GM23338 (cell line): ENCODE measurements around the gene MARK2. TPM values are rescaled to one million over a fixed set of nuclear protein-coding genes. Genes with fewer than 3 reads are reported as not detected.
A peak's percentile ranks its signal among the peaks of the same experiment; 100 is the strongest.

Experiments
- ATAC-seq: fragments of 200-7000 bp; cut with Tn5 transposase; 3 replicates; pipeline ENCODE4 v1.9.1; 2020
- DNase-seq: peaks from one replicate; pipeline ENCODE4 v3.0.0-alpha.2; 2015; ENCODE audit warnings: low spot score
- H2AFZ ChIP-seq: fragments of 200-600 bp; sonication (generic); 2 replicates; pipeline ENCODE4 v1.8.0; 2016; ENCODE audit warnings: antibody characterized with exemption, mild to moderate bottlenecking, moderate library complexity
- H3F3A ChIP-seq: fragments of 200-600 bp; sonication (generic); replicated peaks from 2 replicates; pipeline ENCODE4 v1.8.0; 2017; ENCODE audit warnings: antibody characterized with exemption, mixed run types, low read depth
- H3K27ac ChIP-seq: fragments of 200-600 bp; sonication (generic); 2 replicates; pipeline ENCODE4 v1.6.1; 2016; ENCODE audit warnings: low read depth
- H3K27me3 ChIP-seq: fragments of 200-600 bp; sonication (generic); 2 replicates; pipeline ENCODE4 v1.8.0; 2016; ENCODE audit warnings: mild to moderate bottlenecking, mixed run types, moderate library complexity; ENCODE audit not compliant: insufficient read depth
- H3K36me3 ChIP-seq: fragments of 200-600 bp; sonication (generic); 2 replicates; pipeline ENCODE4 v1.8.0; 2016; ENCODE audit warnings: mild to moderate bottlenecking; ENCODE audit not compliant: insufficient read depth
- H3K4me1 ChIP-seq: fragments of 200-600 bp; sonication (generic); 2 replicates; pipeline ENCODE4 v1.8.0; 2016; ENCODE audit warnings: mild to moderate bottlenecking, moderate library complexity; ENCODE audit not compliant: insufficient read depth
- H3K4me2 ChIP-seq: fragments of 200-600 bp; sonication (generic); 2 replicates; pipeline ENCODE4 v1.7.1; 2017; ENCODE audit warnings: mixed run types
- H3K4me3 ChIP-seq: fragments of 200-600 bp; sonication (generic); 2 replicates; pipeline ENCODE4 v1.6.1; 2016; ENCODE audit warnings: mixed run types
- H3K79me2 ChIP-seq: fragments of 200-600 bp; sonication (generic); replicated peaks from 2 replicates; pipeline ENCODE4 v1.8.0; 2017; ENCODE audit warnings: mild to moderate bottlenecking; ENCODE audit not compliant: insufficient read depth
- H3K9me2 ChIP-seq: fragments of 200-600 bp; sonication (generic); 2 replicates; pipeline ENCODE4 v1.8.0; 2017; ENCODE audit not compliant: insufficient read depth
- H4K20me1 ChIP-seq: fragments of 200-600 bp; sonication (generic); replicated peaks from 2 replicates; pipeline ENCODE4 v1.8.0; 2017; ENCODE audit warnings: mild to moderate bottlenecking; ENCODE audit not compliant: insufficient read depth
- H3K27ac Mint-ChIP-seq: 2 replicates; pipeline ENCODE4 v1.8.0; 2020; ENCODE audit warnings: inconsistent platforms, mild to moderate bottlenecking, moderate library complexity, mixed read lengths
- H3K27me3 Mint-ChIP-seq: 3 replicates; pipeline ENCODE4 v1.8.0; 2022; ENCODE audit warnings: low read depth, mild to moderate bottlenecking, moderate library complexity, mixed read lengths, inconsistent platforms; ENCODE audit not compliant: insufficient read depth, poor library complexity
- H3K36me3 Mint-ChIP-seq: 3 replicates; pipeline ENCODE4 v1.8.0; 2021; ENCODE audit warnings: low read depth, mild to moderate bottlenecking, inconsistent platforms, moderate library complexity, mixed read lengths
- H3K4me1 Mint-ChIP-seq: 3 replicates; pipeline ENCODE4 v1.8.0; 2020; ENCODE audit warnings: mild to moderate bottlenecking, inconsistent platforms, mixed read lengths
- H3K4me3 Mint-ChIP-seq: 3 replicates; pipeline ENCODE4 v1.8.0; 2021; ENCODE audit warnings: moderate library complexity, mild to moderate bottlenecking, inconsistent platforms, mixed read lengths
- H3K9me3 Mint-ChIP-seq: 3 replicates; pipeline ENCODE4 v1.8.0; 2020; ENCODE audit warnings: moderate library complexity, mild to moderate bottlenecking, inconsistent platforms, mixed read lengths
- CREB1 ChIP-seq: fragments of 250-450 bp; sonication (Bioruptor Pico); IDR thresholded peaks from 2 replicates; pipeline ENCODE4 v1.5.0; 2020; ENCODE audit warnings: low read depth, mild to moderate bottlenecking, moderate library complexity
- EZH2phosphoT487 ChIP-seq: fragments of 200-600 bp; sonication (generic); IDR thresholded peaks from one replicate; pipeline ENCODE4 v1.8.1; 2018; ENCODE audit warnings: antibody characterized with exemption; ENCODE audit not compliant: unreplicated experiment
- JUNB ChIP-seq: IDR thresholded peaks from one replicate; pipeline ENCODE4 v1.6.1; 2016; ENCODE audit warnings: antibody characterized with exemption; ENCODE audit not compliant: unreplicated experiment
- NANOG ChIP-seq: IDR thresholded peaks from 2 replicates; pipeline ENCODE4 v1.6.1; 2016; ENCODE audit warnings: antibody characterized with exemption, borderline replicate concordance
- POLR2AphosphoS5 ChIP-seq: IDR thresholded peaks from 2 replicates; pipeline ENCODE4 v1.6.1; 2016; ENCODE audit warnings: antibody characterized with exemption, low read depth
- REST ChIP-seq: IDR thresholded peaks from one replicate; pipeline ENCODE4 v1.6.1; 2018; ENCODE audit warnings: antibody characterized with exemption; ENCODE audit not compliant: unreplicated experiment
- ZNF114 ChIP-seq: fragments of 250-450 bp; sonication (Bioruptor Pico); IDR thresholded peaks from 2 replicates; pipeline ENCODE4 v1.5.0; 2020; ENCODE audit warnings: mild to moderate bottlenecking, moderate library complexity
- ZNF331 ChIP-seq: fragments of 250-450 bp; sonication (Bioruptor Pico); IDR thresholded peaks from 2 replicates; pipeline ENCODE4 v1.5.0; 2020; ENCODE audit warnings: low read depth, mild to moderate bottlenecking, moderate library complexity
- polyA plus RNA-seq: library from polyadenylated mRNA; unstranded; fragments of >200 nt; fragmentation: Nextera tagmentation; extraction: Ambion mirVana; gene quantifications from 2 replicates; pipeline ENCODE4 v1.2.1, GENCODE V29; 2016
- total RNA-seq: library from RNA; depleted of rRNA; stranded (reverse); fragments of >200 nt; shearing (Covaris generic); gene quantifications from 2 replicates; pipeline ENCODE4 v1.2.3, GENCODE V29; 2014
- TF ChIP-seq, protein P1 (sequence below), 2 experiments: fragments of 200-600 bp in 1 of 2; sonication (generic) in 1 of 2; conservative IDR thresholded peaks; 2 replicates each; pipeline versions ENCODE4 v1.5.1 to v1.6.1; 2016 to 2017; ENCODE audit warnings: antibody characterized with exemption in 2 of 2, low read depth in 2 of 2, mild to moderate bottlenecking in 2 of 2, moderate library complexity in 1 of 2

MARK2 gene
- total and polyA plus RNA-seq, 2 experiments from 2014 or later, result 18.7 to 42.6 TPM

DNA sequence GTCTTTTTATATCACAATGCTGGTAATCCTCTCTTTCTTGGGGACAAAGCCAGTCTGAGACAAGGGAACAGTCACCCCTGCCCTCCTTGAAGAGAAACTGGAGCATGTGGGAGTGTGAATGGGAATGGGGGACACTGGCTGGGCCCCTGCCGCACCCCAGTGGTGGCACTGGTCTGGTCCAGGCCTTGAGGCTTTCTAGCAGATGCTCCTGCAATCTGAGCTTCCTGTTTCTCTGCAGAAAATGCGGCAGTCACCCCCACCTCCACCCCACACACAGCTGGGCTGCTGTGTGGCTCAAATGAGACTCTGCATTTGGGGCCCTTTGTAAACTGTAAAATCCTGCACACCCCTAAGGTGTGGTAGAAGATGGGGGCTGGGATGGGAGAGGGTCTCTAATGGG lies 6.6 kb upstream of the MARK2 start:
- Histone ChIP-seq H3K4me2 (peak overlapping the region; percentile 65), H3K4me1 (peaks cover 23% of the 10 kb centered on the region), H3K9me2 (no peaks in the 10 kb centered on the region), H3F3A (peaks cover 12% of the 10 kb centered on the region), H3K36me3 (no peaks in the 10 kb centered on the region), H2AFZ (no peak overlapping the region), H3K27ac (no peak overlapping the region), H4K20me1 (no peaks in the 10 kb centered on the region; the same call in 1 of the 2 replicates), H3K4me3 (peak overlapping the region; percentile 21; the same call in 1 of the 2 replicates), H3K27me3 (no peaks in the 10 kb centered on the region), H3K79me2 (no peaks in the 10 kb centered on the region)
- H3K36me3 Mint-ChIP-seq, result peaks cover 8% of the 10 kb centered on the region; the same call in 2 of the 3 replicates
- H3K9me3 Mint-ChIP-seq, result no peaks in the 10 kb centered on the region
- no peak overlapping the region for H3K4me3 Mint-ChIP-seq
- TF ChIP-seq, protein P1, sequence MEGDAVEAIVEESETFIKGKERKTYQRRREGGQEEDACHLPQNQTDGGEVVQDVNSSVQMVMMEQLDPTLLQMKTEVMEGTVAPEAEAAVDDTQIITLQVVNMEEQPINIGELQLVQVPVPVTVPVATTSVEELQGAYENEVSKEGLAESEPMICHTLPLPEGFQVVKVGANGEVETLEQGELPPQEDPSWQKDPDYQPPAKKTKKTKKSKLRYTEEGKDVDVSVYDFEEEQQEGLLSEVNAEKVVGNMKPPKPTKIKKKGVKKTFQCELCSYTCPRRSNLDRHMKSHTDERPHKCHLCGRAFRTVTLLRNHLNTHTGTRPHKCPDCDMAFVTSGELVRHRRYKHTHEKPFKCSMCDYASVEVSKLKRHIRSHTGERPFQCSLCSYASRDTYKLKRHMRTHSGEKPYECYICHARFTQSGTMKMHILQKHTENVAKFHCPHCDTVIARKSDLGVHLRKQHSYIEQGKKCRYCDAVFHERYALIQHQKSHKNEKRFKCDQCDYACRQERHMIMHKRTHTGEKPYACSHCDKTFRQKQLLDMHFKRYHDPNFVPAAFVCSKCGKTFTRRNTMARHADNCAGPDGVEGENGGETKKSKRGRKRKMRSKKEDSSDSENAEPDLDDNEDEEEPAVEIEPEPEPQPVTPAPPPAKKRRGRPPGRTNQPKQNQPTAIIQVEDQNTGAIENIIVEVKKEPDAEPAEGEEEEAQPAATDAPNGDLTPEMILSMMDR (conservative IDR thresholded peaks at IDR 0.05; ENCODE audit: low read depth in 2 of 2), result 0 out of 4 replicates have a peak, but pooled peaks of 1 of the 2 experiments have one; percentile 10
- TF ChIP-seq EZH2phosphoT487 (no peak), ZNF114 (no peak)
- H3K4me1 Mint-ChIP-seq, result peaks cover 34% of the 10 kb centered on the region
- DNase-seq (no peak), ATAC-seq (no peak)
- peaks cover 18% of the 10 kb centered on the region for H3K27me3 Mint-ChIP-seq
- peak overlapping the region; percentile 78; the same call in 1 of the 2 replicates for H3K27ac Mint-ChIP-seq

DNA sequence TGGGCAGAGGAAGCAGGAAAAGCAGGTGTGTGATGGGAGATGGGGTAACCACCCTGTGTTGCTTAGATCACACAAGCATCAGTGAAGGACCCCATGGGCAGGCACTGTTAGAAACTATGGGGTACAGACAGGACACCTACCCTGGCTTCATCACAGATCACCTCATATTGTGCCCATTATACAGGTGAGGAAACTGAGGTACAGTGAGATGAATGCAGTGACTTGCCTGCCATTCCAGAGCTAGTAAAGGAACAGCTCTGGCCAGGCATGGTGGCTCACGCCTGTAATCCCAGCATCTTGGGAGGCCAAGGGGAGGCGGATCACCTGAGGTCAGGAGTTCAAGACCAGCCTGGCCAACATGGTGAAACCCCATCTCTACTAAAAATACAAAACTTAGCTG lies 5.9 kb upstream of the MARK2 start:
- no peak overlapping the region for H3K4me3 ChIP-seq
- no peaks in the 10 kb centered on the region for H3K79me2 ChIP-seq
- H2AFZ ChIP-seq, result no peak overlapping the region
- H4K20me1 ChIP-seq, result no peaks in the 10 kb centered on the region; the same call in 1 of the 2 replicates
- Mint-ChIP-seq H3K27ac (no peak overlapping the region), H3K4me1 (peaks cover 41% of the 10 kb centered on the region), H3K27me3 (peaks cover 16% of the 10 kb centered on the region), H3K9me3 (no peaks in the 10 kb centered on the region), H3K4me3 (no peak overlapping the region; the same call in 2 of the 3 replicates), H3K36me3 (peaks cover 3% of the 10 kb centered on the region; the same call in 2 of the 3 replicates)
- no peak overlapping the region for H3K27ac ChIP-seq
- H3K4me2 ChIP-seq, result no peak overlapping the region
- peaks cover 17% of the 10 kb centered on the region for H3F3A ChIP-seq
- no peak for DNase-seq
- no peak for ATAC-seq
- H3K9me2 ChIP-seq, result no peaks in the 10 kb centered on the region
- H3K36me3 ChIP-seq, result no peaks in the 10 kb centered on the region
- H3K27me3 ChIP-seq, result no peaks in the 10 kb centered on the region
- peaks cover 30% of the 10 kb centered on the region for H3K4me1 ChIP-seq
- no peak for TF ChIP-seq REST
- no peak for TF ChIP-seq EZH2phosphoT487
- TF ChIP-seq CREB1 (CRISPR knock-in tag), result no peak
- TF ChIP-seq, protein P1 (conservative IDR thresholded peaks at IDR 0.05; ENCODE audit: low read depth in 2 of 2), result no peak
- no peak for TF ChIP-seq NANOG
- TF ChIP-seq ZNF331 (CRISPR knock-in tag), result no peak
- no peak for TF ChIP-seq POLR2AphosphoS5
- no peak for TF ChIP-seq JUNB
